ENCODE measurements around the gene PTGFRN.

Gene PTGFRN

GRCh38 chr1:116913941-116914340 lies 4.2 kb downstream of the PTGFRN start:
- Histone ChIP-seq H3K4me3 (ENCODE audit: low read length) (no peak overlapping the region), H2AFZ (ENCODE audit: low read length) (no peak overlapping the region), H3K27me3 (replicated peaks; ENCODE audit: insufficient read depth, low read length) (no peaks in the 10 kb centered on the region), H3K79me2 (ENCODE audit: low read length) (no peaks in the 10 kb centered on the region), H3K4me1 (ENCODE audit: low read length) (no peaks in the 10 kb centered on the region), H3K9me2 (replicated peaks; ENCODE audit: insufficient read depth, low read length) (no peaks in the 10 kb centered on the region), H3F3A (ENCODE audit: insufficient read depth, low read length) (no peaks in the 10 kb centered on the region), H3K36me3 (replicated peaks; ENCODE audit: insufficient read depth, low read length) (no peaks in the 10 kb centered on the region), H3K4me2 (ENCODE audit: low read depth, low read length) (no peak overlapping the region), H3K9me3 (replicated peaks; ENCODE audit: insufficient read depth, low read length) (no peaks in the 10 kb centered on the region), H3K9ac (ENCODE audit: low read length) (no peak overlapping the region), H4K20me1 (ENCODE audit: insufficient read depth, low read length) (no peaks in the 10 kb centered on the region), H3K27ac (ENCODE audit: low read length) (no peak overlapping the region)
- DNase-seq = no peak
- TF ChIP-seq EZH2 (optimal IDR thresholded peaks at IDR 0.05; ENCODE audit: low read depth, low read length) = no peak
- no peak for TF ChIP-seq CTCF (IDR thresholded peaks at IDR 0.05; ENCODE audit: low read length)
- no peak for TF ChIP-seq EZH2phosphoT487 (IDR thresholded peaks at IDR 0.05; ENCODE audit: low read length)

GRCh38 chr1:116914667-116915066 lies 5.0 kb downstream of the PTGFRN start:
- no peak for DNase-seq
- Histone ChIP-seq H4K20me1 (ENCODE audit: insufficient read depth, low read length) (no peaks in the 10 kb centered on the region), H3F3A (ENCODE audit: insufficient read depth, low read length) (no peaks in the 10 kb centered on the region), H3K27me3 (replicated peaks; ENCODE audit: insufficient read depth, low read length) (no peaks in the 10 kb centered on the region), H3K9me2 (replicated peaks; ENCODE audit: insufficient read depth, low read length) (no peaks in the 10 kb centered on the region), H3K4me1 (ENCODE audit: low read length) (no peaks in the 10 kb centered on the region), H3K4me3 (ENCODE audit: low read length) (no peak overlapping the region), H3K9me3 (replicated peaks; ENCODE audit: insufficient read depth, low read length) (no peaks in the 10 kb centered on the region), H3K4me2 (ENCODE audit: low read depth, low read length) (no peak overlapping the region), H3K9ac (ENCODE audit: low read length) (no peak overlapping the region), H2AFZ (ENCODE audit: low read length) (no peak overlapping the region), H3K27ac (ENCODE audit: low read length) (no peak overlapping the region), H3K36me3 (replicated peaks; ENCODE audit: insufficient read depth, low read length) (no peaks in the 10 kb centered on the region), H3K79me2 (ENCODE audit: low read length) (no peaks in the 10 kb centered on the region)
- no peak for TF ChIP-seq CTCF (IDR thresholded peaks at IDR 0.05; ENCODE audit: low read length)
- TF ChIP-seq EZH2phosphoT487 (IDR thresholded peaks at IDR 0.05; ENCODE audit: low read length) = no peak
- no peak for TF ChIP-seq EZH2 (optimal IDR thresholded peaks at IDR 0.05; ENCODE audit: low read depth, low read length)

- Histone ChIP-seq H3K27ac (ENCODE audit: low read length) (no peak overlapping the region), H3K9me3 (replicated peaks; ENCODE audit: insufficient read depth, low read length) (no peaks in the 10 kb centered on the region), H3K4me2 (ENCODE audit: low read depth, low read length) (no peak overlapping the region), H3K36me3 (replicated peaks; ENCODE audit: insufficient read depth, low read length) (no peaks in the 10 kb centered on the region), H3F3A (ENCODE audit: insufficient read depth, low read length) (no peaks in the 10 kb centered on the region), H3K79me2 (ENCODE audit: low read length) (no peaks in the 10 kb centered on the region), H3K27me3 (replicated peaks; ENCODE audit: insufficient read depth, low read length) (no peaks in the 10 kb centered on the region), H3K9ac (ENCODE audit: low read length) (no peak overlapping the region), H3K9me2 (replicated peaks; ENCODE audit: insufficient read depth, low read length) (no peaks in the 10 kb centered on the region), H4K20me1 (ENCODE audit: insufficient read depth, low read length) (no peaks in the 10 kb centered on the region), H3K4me1 (ENCODE audit: low read length) (no peaks in the 10 kb centered on the region), H3K4me3 (ENCODE audit: low read length) (no peak overlapping the region), H2AFZ (ENCODE audit: low read length) (no peak overlapping the region)
- DNase-seq = no peak
- TF ChIP-seq CTCF (IDR thresholded peaks at IDR 0.05; ENCODE audit: low read length) (no peak), EZH2 (optimal IDR thresholded peaks at IDR 0.05; ENCODE audit: low read depth, low read length) (no peak), EZH2phosphoT487 (IDR thresholded peaks at IDR 0.05; ENCODE audit: low read length) (no peak)
Measured at GRCh38 chr1:116915086-116915661, 5.5 kb downstream of the PTGFRN start.
